ENCODE data around the gene GRAMD4.

Gene GRAMD4

DNA sequence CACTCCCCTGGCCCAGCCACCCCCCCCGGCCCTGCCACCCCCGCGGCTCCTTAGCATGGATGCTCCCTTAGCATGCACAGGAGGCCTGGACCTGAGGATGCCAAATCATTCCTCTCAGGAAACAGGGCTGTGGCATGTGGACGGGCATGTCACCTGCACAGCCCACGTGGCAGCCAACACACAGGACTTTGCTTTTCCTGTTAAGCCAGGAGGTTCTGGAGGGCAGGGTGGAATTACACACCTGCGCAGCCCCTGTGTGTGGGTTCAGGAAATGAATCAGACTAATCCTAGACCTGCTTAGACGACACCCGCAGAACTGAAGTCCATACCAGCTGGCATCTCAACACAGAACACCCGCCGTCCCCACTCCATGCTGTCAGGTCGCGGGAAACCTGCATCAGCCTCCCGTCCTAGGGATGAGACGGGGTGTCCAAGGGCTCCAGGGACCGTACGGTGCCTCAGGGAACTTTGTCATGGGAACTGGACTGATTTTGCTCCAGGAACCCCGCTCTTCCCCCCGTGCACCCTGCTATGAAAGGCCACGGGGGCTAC lies 107.7 kb downstream of the GRAMD4 start:
- DNase-seq: no peak

GRCh38 chr22:46728470-46728869 lies 108.3 kb downstream of the GRAMD4 start:
- DNase-seq: no peak

Data from NCI-H2171 treated with DMSO at 0.1 percent for 48 hours (cell line).